ENCODE results near the gene SLC22A4.

The SLC22A4 gene

GRCh38 chr5:132301344-132302271 lies 7.4 kb downstream of the SLC22A4 start:
- no peak for DNase-seq

GRCh38 chr5:132302413-132302812 lies 8.2 kb downstream of the SLC22A4 start:
- no peak for DNase-seq

- DNase-seq = no peak
These were observed 9.4 kb downstream of the SLC22A4 start for GRCh38 chr5:132303589-132303988.

- no peak for DNase-seq
These were observed 11.2 kb downstream of the SLC22A4 start for GRCh38 chr5:132305420-132305819.

GRCh38 chr5:132308701-132309100 lies 14.5 kb downstream of the SLC22A4 start:
- no peak for DNase-seq

GRCh38 chr5:132309679-132310078 lies 15.5 kb downstream of the SLC22A4 start:
- no peak for DNase-seq

- no peak for DNase-seq
These were observed 16.1 kb downstream of the SLC22A4 start for GRCh38 chr5:132310141-132310834.

GRCh38 chr5:132313366-132313765 lies 19.2 kb downstream of the SLC22A4 start:
- no peak for DNase-seq

- no peak for DNase-seq
These were observed 19.8 kb downstream of the SLC22A4 start for GRCh38 chr5:132313961-132314432.

- DNase-seq = no peak
These were observed 21.4 kb downstream of the SLC22A4 start for GRCh38 chr5:132315529-132316067.

GRCh38 chr5:132319975-132320374 lies 25.8 kb downstream of the SLC22A4 start:
- DNase-seq = no peak

GRCh38 chr5:132321109-132321721 lies 27.0 kb downstream of the SLC22A4 start:
- DNase-seq = no peak

GRCh38 chr5:132322266-132322665 lies 28.1 kb downstream of the SLC22A4 start:
- no peak for DNase-seq

GRCh38 chr5:132323202-132323601 lies 29.0 kb downstream of the SLC22A4 start:
- no peak for DNase-seq

- no peak for DNase-seq
These were observed 31.5 kb downstream of the SLC22A4 start for GRCh38 chr5:132325691-132326090.

- DNase-seq = no peak
These were observed 33.2 kb downstream of the SLC22A4 start for GRCh38 chr5:132327252-132327955.

GRCh38 chr5:132334812-132335211 lies 40.6 kb downstream of the SLC22A4 start:
- DNase-seq = no peak

- no peak for DNase-seq
These were observed 41.2 kb downstream of the SLC22A4 start for GRCh38 chr5:132335402-132335801.

GRCh38 chr5:132339502-132339901 lies 45.3 kb downstream of the SLC22A4 start:
- DNase-seq = no peak

- no peak for DNase-seq
These were observed 48.3 kb downstream of the SLC22A4 start for GRCh38 chr5:132342291-132343180.

- DNase-seq = no peak
These were observed 50.8 kb downstream of the SLC22A4 start for GRCh38 chr5:132344775-132345514.
